HepG2 (cell line): ENCODE data around the gene ZNF792. TPM values are rescaled to one million over a fixed set of nuclear protein-coding genes. Genes with fewer than 3 reads are reported as not detected.

ENCODE experiments used
- ATAC-seq: fragments of 200-7000 bp; cut with Tn5 transposase; 3 replicates; pipeline ENCODE4 v1.9.1; 2020; ENCODE audit warnings: mild to moderate bottlenecking, moderate library complexity
- BruUV-seq: library from RNA; stranded (reverse); fragments of 400-500 nt; replicated peaks from 2 replicates; lab custom pipeline; 2021; lab: Mats Ljungman, UMichigan
- CTCF ChIA-PET: fragments of 300-600 bp; formaldehyde crosslinking; extraction: SDS; loops from one replicate; lab custom pipeline; 2021; ENCODE audit warnings: low total read pairs, inconsistent platforms, low intra/inter-chr PET ratio; lab: Yijun Ruan, JAX
- POLR2A ChIA-PET: fragments of 350-600 bp; sonication (Branson Sonifier 250); formaldehyde crosslinking; loops from one replicate; lab custom pipeline; 2020; ENCODE audit warnings: antibody characterized with exemption, inconsistent platforms; lab: Yijun Ruan, JAX
- DNase-seq: peaks from one replicate; pipeline ENCODE4 v3.0.0-alpha.2; 2015; ENCODE audit warnings: low spot score
- FAIRE-seq: peaks from 3 replicates; lab custom pipeline; 2011; peaks lifted over from hg19 to GRCh38; lab: Jason Lieb, UNC
- H2AFZ ChIP-seq: one replicate; pipeline ENCODE4 v1.6.1; 2011; ENCODE audit warnings: low read length, inconsistent platforms
- H3K27ac ChIP-seq: fragments of 300-600 bp; 3 replicates; pipeline ENCODE4 v1.8.0; 2011; ENCODE audit warnings: mixed run types, mild to moderate bottlenecking, mixed read lengths, low read length, inconsistent platforms; ENCODE audit not compliant: insufficient read depth; ENCODE audit errors: extremely low read length
- H3K27me3 ChIP-seq, 2 experiments: fragments of 200-600 bp in 1 of 2; 2 replicates in 1 of 2; 3 replicates in 1 of 2; pipeline versions ENCODE4 v1.6.0 to v1.8.0; 2011; ENCODE audit warnings: low read length in 2 of 2, mild to moderate bottlenecking in 2 of 2, moderate library complexity in 2 of 2, inconsistent platforms in 1 of 2; ENCODE audit not compliant: insufficient read depth in 2 of 2, control insufficient read depth in 1 of 2
- H3K36me3 ChIP-seq, 2 experiments: fragments of 200-600 bp in 1 of 2; replicated peaks in 1 of 2; 2 replicates in 1 of 2; 3 replicates in 1 of 2; pipeline versions ENCODE4 v1.5.1 to v1.8.0; 2011; ENCODE audit warnings: low read length in 2 of 2, inconsistent platforms in 1 of 2; ENCODE audit not compliant: insufficient read depth in 2 of 2, control insufficient read depth in 1 of 2
- H3K4me1 ChIP-seq: 2 replicates; pipeline ENCODE4 v1.5.1; 2012; ENCODE audit warnings: low read length, inconsistent platforms; ENCODE audit not compliant: insufficient read depth
- H3K4me2 ChIP-seq: 2 replicates; pipeline ENCODE4 v1.6.0; 2011; ENCODE audit warnings: low read depth, low read length, inconsistent platforms
- H3K4me3 ChIP-seq, 3 experiments: fragments of 200-600 bp in 1 of 3; sonication (generic), shearing (Covaris generic) in 1 of 3; replicated peaks in 1 of 3; 2 replicates each; pipeline ENCODE4 v1.5.1; 2011 to 2016; ENCODE audit warnings: low read length in 3 of 3, inconsistent platforms in 2 of 3, low read depth in 2 of 3, mild to moderate bottlenecking in 2 of 3, control low read depth in 1 of 3, mixed read lengths in 1 of 3; ENCODE audit not compliant: insufficient read depth in 1 of 3
- H3K79me2 ChIP-seq: one replicate; pipeline ENCODE4 v1.6.1; 2011; ENCODE audit warnings: low read length, inconsistent platforms; ENCODE audit not compliant: insufficient read depth
- H3K9ac ChIP-seq: 2 replicates; pipeline ENCODE4 v1.6.0; 2011; ENCODE audit warnings: mild to moderate bottlenecking, low read depth, low read length, inconsistent platforms; ENCODE audit not compliant: insufficient read depth
- H3K9me3 ChIP-seq: 2 replicates; pipeline ENCODE4 v1.5.1; 2012; ENCODE audit warnings: mild to moderate bottlenecking, low read length
- H4K20me1 ChIP-seq: 2 replicates; pipeline ENCODE4 v1.6.0; 2011; ENCODE audit warnings: inconsistent platforms, mild to moderate bottlenecking, low read length, moderate library complexity; ENCODE audit not compliant: insufficient read depth
- CREBL2 ChIP-seq: sonication (generic); formaldehyde crosslinking; IDR thresholded peaks from 2 replicates; pipeline ENCODE4 v1.8.1; 2023; ENCODE audit warnings: missing genetic modification reagents, mild to moderate bottlenecking, borderline replicate concordance
- KDM3A ChIP-seq: IDR thresholded peaks from 2 replicates; pipeline ENCODE4 v1.6.1; 2018; ENCODE audit warnings: low read depth, missing compliant biosample characterization
- MTA1 ChIP-seq: sonication (generic); formaldehyde crosslinking; IDR thresholded peaks from 2 replicates; pipeline ENCODE4 v1.4.0; 2020; ENCODE audit warnings: missing genetic modification reagents, mild to moderate bottlenecking, borderline replicate concordance
- MYNN ChIP-seq: sonication (generic); formaldehyde crosslinking; IDR thresholded peaks from 2 replicates; pipeline ENCODE4 v1.4.0; 2020; ENCODE audit warnings: mild to moderate bottlenecking, low read depth, missing genetic modification reagents
- NCOR1 ChIP-seq: fragments of 200-600 bp; sonication (generic); IDR thresholded peaks from 2 replicates; pipeline ENCODE4 v1.7.0; 2017; ENCODE audit warnings: antibody characterized with exemption, low read length, borderline replicate concordance
- NFYC ChIP-seq: IDR thresholded peaks from 2 replicates; pipeline ENCODE4 v1.6.1; 2016; ENCODE audit warnings: missing genetic modification reagents, missing compliant biosample characterization
- POGK ChIP-seq: sonication (generic); formaldehyde crosslinking; conservative IDR thresholded peaks from 2 replicates; pipeline ENCODE4 v1.8.0; 2022; ENCODE audit warnings: mild to moderate bottlenecking, moderate library complexity, missing genetic modification reagents
- SALL1 ChIP-seq: sonication (generic); formaldehyde crosslinking; IDR thresholded peaks from 2 replicates; pipeline ENCODE4 v1.8.0; 2022; ENCODE audit warnings: mild to moderate bottlenecking, missing genetic modification reagents
- SIN3B ChIP-seq: fragments of 150-350 bp; IDR thresholded peaks from 2 replicates; pipeline ENCODE4 v1.6.1; 2014; ENCODE audit warnings: low read length
- SMARCE1 ChIP-seq: fragments of 450-650 bp; IDR thresholded peaks from 2 replicates; pipeline ENCODE4 v1.6.1; 2017; ENCODE audit warnings: borderline replicate concordance
- ZBTB33 ChIP-seq: sonication (generic); formaldehyde crosslinking; IDR thresholded peaks from 2 replicates; pipeline ENCODE4 v1.4.0; 2020; ENCODE audit warnings: missing genetic modification reagents
- ZFX ChIP-seq: sonication (generic); formaldehyde crosslinking; IDR thresholded peaks from 2 replicates; pipeline ENCODE4 v1.4.0; 2020; ENCODE audit warnings: mild to moderate bottlenecking, low read depth, missing genetic modification reagents, moderate library complexity
- ZNF678 ChIP-seq: sonication (generic); formaldehyde crosslinking; IDR thresholded peaks from 2 replicates; pipeline ENCODE4 v1.4.0; 2020; ENCODE audit warnings: mild to moderate bottlenecking, missing genetic modification reagents
- ZNF777 ChIP-seq: sonication (generic); formaldehyde crosslinking; IDR thresholded peaks from 2 replicates; pipeline ENCODE4 v1.4.0; 2020; ENCODE audit warnings: missing genetic modification reagents
- ZNF782 ChIP-seq: sonication (generic); formaldehyde crosslinking; IDR thresholded peaks from 2 replicates; pipeline ENCODE4 v1.4.0; 2020; ENCODE audit warnings: missing genetic modification reagents, mild to moderate bottlenecking, borderline replicate concordance
- whole genome bisulfite sequencing: methylation state at CpG from one replicate; pipeline ENCODE4 v1.1.6; 2017; ENCODE audit warnings: low lambda C conversion rate; 5-methylcytosine and 5-hydroxymethylcytosine counted together
- in situ Hi-C: cut with HindIII; loops from 2 replicates; pipeline ENCODE4 v1.10.0; 2017; ENCODE audit warnings: low pct_unique_long_range_greater_than_20kb; ENCODE audit not compliant: extremely low pct_ligation_motif_present
- intact Hi-C: fragments of 100-400 bp; cut with micrococcal nuclease; formaldehyde crosslinking; loops from one replicate; pipeline ENCODE4 v1.10.0; 2022; ENCODE audit not compliant: unreplicated experiment
- polyA plus RNA-seq, 8 experiments: library from polyadenylated mRNA; depleted of rRNA in 3 of 8; stranded (reverse) in 7 of 8; unstranded in 1 of 8; fragments of >200 nt; fragmentation: Illumina TruSeq in 4 of 8; extraction: Trizol in 4 of 8; gene quantifications; 2 replicates each; pipeline versions ENCODE4 v1.2.1 to v1.2.3, GENCODE V29; 2011 to 2016; ENCODE audit warnings: low read depth in 4 of 8, missing spikeins in 1 of 8, mixed read lengths in 1 of 8; ENCODE audit not compliant: insufficient read depth in 1 of 8
- total RNA-seq, 5 experiments: library from RNA; depleted of rRNA; stranded (reverse); fragments of >200 nt; fragmentation: Illumina TruSeq; extraction: Trizol; gene quantifications; 2 replicates each; pipeline ENCODE4 v1.2.3, GENCODE V29; 2016; ENCODE audit warnings: low read depth in 1 of 5

The ZNF792 gene
- total and polyA plus RNA-seq, 2 of the 13 experiments (the other 11 are each of a cell fraction or from before 2014, with no cell fraction given), result 5.5 to 11.5 TPM

GRCh38 chr19:34988119-34988518 is 24.1 kb upstream of the ZNF792 start:
- intact Hi-C loops, result no loop called here
- POLR2A ChIA-PET, result no interaction called here

More at GRCh38 chr19:34988119-34988518, 24.1 kb upstream of the ZNF792 start:
- Histone ChIP-seq H3K4me3 (no peak overlapping the region), H3K9me3 (no peaks in the 10 kb centered on the region), H4K20me1 (no peaks in the 10 kb centered on the region), H3K79me2 (no peaks in the 10 kb centered on the region), H3K36me3 (no peaks in the 10 kb centered on the region), H2AFZ (no peak overlapping the region), H3K27me3 (peaks cover 0 to 12% of the 10 kb centered on the region in 2 experiments; a peak in 2 of 5 replicates), H3K27ac (no peak overlapping the region), H3K9ac (no peak overlapping the region), H3K4me2 (no peak overlapping the region), H3K4me1 (peaks cover 28% of the 10 kb centered on the region)
- no TSS peak for BruUV-seq
- no peak for DNase-seq
- 100% methylated on average over 1 of the region's 1 CpG for WGBS
- CTCF ChIA-PET, result no interaction called here
- FAIRE-seq, result no peak
- ATAC-seq, result no peak
- in situ Hi-C loops, result no loop called here
- TF ChIP-seq NFYC (CRISPR knock-in tag) (no peak), ZNF678 (no peak), MYNN (CRISPR knock-in tag) (no peak), ZNF782 (CRISPR knock-in tag) (no peak), CREBL2 (no peak), MTA1 (CRISPR knock-in tag) (no peak), SIN3B (no peak), POGK (CRISPR knock-in tag) (no peak), ZFX (no peak), SALL1 (CRISPR knock-in tag) (no peak), ZNF777 (CRISPR knock-in tag) (no peak), ZBTB33 (CRISPR knock-in tag) (no peak), KDM3A (CRISPR knock-in tag) (no peak), NCOR1 (no peak), SMARCE1 (no peak)
